Natural killer cell (primary cell): ENCODE results near the gene MAP2K5. TPM values are rescaled to one million over a fixed set of nuclear protein-coding genes. Genes with fewer than 3 reads are reported as not detected.
A peak's percentile ranks its signal among the peaks of the same experiment; 100 is the strongest.

Experiments
- ATAC-seq, 3 donors: fragments of 150-1000 bp in 2 of 3; fragments of 200-7000 bp in 1 of 3; cut with Tn5 transposase; 1 replicate in 1 of 3; 2 replicates in 2 of 3; pipeline ENCODE4 v1.10.0; 2021; ENCODE audit warnings: mild to moderate bottlenecking in 2 of 3, moderate library complexity in 2 of 3
- DNase-seq, 2 donors: peaks; one replicate each; pipeline versions ENCODE4 v3.0.0 to v3.0.0-alpha.2; 2013 to 2021; ENCODE audit warnings: mixed read lengths in 1 of 2
- H3K27ac ChIP-seq: one replicate; pipeline ENCODE4 v1.5.1; 2013; ENCODE audit warnings: mild to moderate bottlenecking, low read length
- H3K27me3 ChIP-seq: one replicate; pipeline ENCODE4 v1.6.1; 2013; ENCODE audit warnings: low read length; ENCODE audit not compliant: control insufficient read depth, insufficient read depth
- H3K36me3 ChIP-seq: one replicate; pipeline ENCODE4 v1.6.1; 2013; ENCODE audit warnings: low read length; ENCODE audit not compliant: control insufficient read depth, insufficient read depth
- H3K4me1 ChIP-seq: one replicate; pipeline ENCODE4 v1.6.1; 2013; ENCODE audit warnings: low read length; ENCODE audit not compliant: control insufficient read depth, insufficient read depth
- H3K4me3 ChIP-seq: one replicate; pipeline ENCODE4 v1.5.1; 2013; ENCODE audit warnings: low read length
- H3K9me3 ChIP-seq: one replicate; pipeline ENCODE4 v1.6.1; 2013; ENCODE audit warnings: low read length; ENCODE audit not compliant: control insufficient read depth, insufficient read depth
- H3K27ac Mint-ChIP-seq, 2 donors: one replicate each; pipeline ENCODE4 v1.8.0; 2022; ENCODE audit warnings: mild to moderate bottlenecking in 2 of 2, mixed read lengths in 2 of 2, moderate library complexity in 1 of 2
- H3K27me3 Mint-ChIP-seq, 2 donors: one replicate each; pipeline ENCODE4 v1.8.0; 2022; ENCODE audit warnings: low read depth in 2 of 2, mixed read lengths in 2 of 2
- H3K36me3 Mint-ChIP-seq: one replicate; pipeline ENCODE4 v1.8.0; 2022; ENCODE audit warnings: mixed read lengths
- H3K4me1 Mint-ChIP-seq, 2 donors: one replicate each; pipeline ENCODE4 v1.8.0; 2022; ENCODE audit warnings: mixed read lengths in 2 of 2
- H3K4me3 Mint-ChIP-seq: one replicate; pipeline ENCODE4 v1.8.0; 2022; ENCODE audit warnings: mild to moderate bottlenecking, moderate library complexity, mixed read lengths
- H3K9me3 Mint-ChIP-seq, 2 donors: one replicate each; pipeline ENCODE4 v1.8.0; 2022; ENCODE audit warnings: mixed read lengths in 2 of 2
- CTCF ChIP-seq: fragments of 200-600 bp; IDR thresholded peaks from one replicate; pipeline ENCODE4 v1.8.0; 2022; ENCODE audit warnings: antibody characterized with exemption
- whole genome bisulfite sequencing: methylation state at CpG from one replicate; pipeline ENCODE4 v1.1.7; 2013; ENCODE audit warnings: missing lambda C conversion rate; ENCODE audit not compliant: insufficient coverage; 5-methylcytosine and 5-hydroxymethylcytosine counted together
- intact Hi-C: fragments of 100-400 bp; cut with micrococcal nuclease; formaldehyde crosslinking; loops from one replicate; pipeline ENCODE4 v1.14.2; 2022
- total RNA-seq, 4 donors: library from RNA; stranded (reverse); fragments of 120-200 nt in 1 of 4; gene quantifications; one replicate each; pipeline versions ENCODE4 v1.2.3 to v1.2.4, GENCODE V29; 2013 to 2022

MAP2K5 gene
- total RNA-seq, 3 donors from 2014 or later (not counting 1 experiment from before 2014, with no cell fraction given), result 25.6 to 32.6 (median 29.2) TPM

- DNase-seq, result no peak
- Histone ChIP-seq H3K27ac (no peak overlapping the region), H3K9me3 (no peaks in the 10 kb centered on the region), H3K4me3 (no peak overlapping the region), H3K4me1 (no peaks in the 10 kb centered on the region), H3K27me3 (no peaks in the 10 kb centered on the region), H3K36me3 (no peaks in the 10 kb centered on the region)
- Mint-ChIP-seq H3K4me3 (no peak overlapping the region), H3K4me1 (peaks cover 8% of the 10 kb centered on the region in 2 donors), H3K27ac (peak overlapping the region in 1 of 2 donors; percentile 25), H3K36me3 (peaks cover 3% of the 10 kb centered on the region), H3K9me3 (no peaks in the 10 kb centered on the region), H3K27me3 (no peaks in the 10 kb centered on the region)
- intact Hi-C loops, result no loop called here
- 98% methylated on average over 3 of the region's 4 CpGs for WGBS
- no peak for TF ChIP-seq CTCF
- ATAC-seq, result no peak
These were observed 173.7 kb downstream of the MAP2K5 start for GRCh38 chr15:67716171-67716570.

GRCh38 chr15:67717776-67718175 lies 175.3 kb downstream of the MAP2K5 start:
- WGBS, result 96% methylated on average over 1 of the region's 1 CpG
- H3K4me1 Mint-ChIP-seq, result peaks cover 8% of the 10 kb centered on the region in 2 donors
- H3K4me3 ChIP-seq, result no peak overlapping the region
- ATAC-seq (no peak), DNase-seq (no peak)
- no peaks in the 10 kb centered on the region for H3K36me3 ChIP-seq
- H3K27me3 Mint-ChIP-seq, result no peaks in the 10 kb centered on the region
- H3K36me3 Mint-ChIP-seq, result no peaks in the 10 kb centered on the region
- no peaks in the 10 kb centered on the region for H3K27me3 ChIP-seq
- H3K4me1 ChIP-seq, result no peaks in the 10 kb centered on the region
- H3K9me3 ChIP-seq, result no peaks in the 10 kb centered on the region
- intact Hi-C loops, result no loop called here
- TF ChIP-seq CTCF, result no peak
- no peaks in the 10 kb centered on the region for H3K9me3 Mint-ChIP-seq
- H3K4me3 Mint-ChIP-seq, result no peak overlapping the region
- no peak overlapping the region for H3K27ac ChIP-seq
- H3K27ac Mint-ChIP-seq, result no peak overlapping the region

GRCh38 chr15:67719330-67719959 lies 176.9 kb downstream of the MAP2K5 start:
- no peaks in the 10 kb centered on the region for H3K9me3 Mint-ChIP-seq
- ATAC-seq, result no peak
- Histone ChIP-seq H3K27me3 (no peaks in the 10 kb centered on the region), H3K4me1 (no peaks in the 10 kb centered on the region), H3K9me3 (no peaks in the 10 kb centered on the region), H3K4me3 (no peak overlapping the region), H3K36me3 (no peaks in the 10 kb centered on the region), H3K27ac (no peak overlapping the region)
- no peaks in the 10 kb centered on the region for H3K36me3 Mint-ChIP-seq
- no peak overlapping the region for H3K27ac Mint-ChIP-seq
- H3K4me1 Mint-ChIP-seq, result peaks cover 8 to 10% of the 10 kb centered on the region in 2 donors
- no peak for DNase-seq
- TF ChIP-seq CTCF, result no peak
- no peak overlapping the region for H3K4me3 Mint-ChIP-seq
- intact Hi-C loops, result no loop called here
- WGBS, result 75% methylated on average over 1 of the region's 1 CpG
- H3K27me3 Mint-ChIP-seq, result no peaks in the 10 kb centered on the region
